Measurements from ENCODE around the gene AFM.

AFM gene

DNA sequence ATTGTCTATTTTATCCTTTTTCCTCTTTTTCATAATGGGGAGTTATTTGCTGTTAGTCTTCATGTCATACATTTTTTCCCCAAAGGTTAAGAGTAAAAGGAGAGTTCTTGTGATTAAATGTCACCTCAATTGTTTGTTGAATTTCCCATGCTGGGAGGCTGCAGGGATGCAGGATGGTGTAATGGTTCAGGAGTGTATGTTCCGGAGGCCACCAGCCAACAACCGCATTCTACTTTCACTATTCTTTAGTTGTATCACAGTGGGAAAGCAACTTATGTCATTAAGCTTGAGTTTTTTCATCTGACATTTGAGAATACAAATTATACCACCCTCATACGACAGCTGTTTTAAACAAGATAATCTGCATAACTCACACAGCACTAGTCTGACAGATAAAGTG lies 30.1 kb upstream of the AFM start:
- no peak for DNase-seq (ENCODE audit: low read depth in 2 of 2)

DNA sequence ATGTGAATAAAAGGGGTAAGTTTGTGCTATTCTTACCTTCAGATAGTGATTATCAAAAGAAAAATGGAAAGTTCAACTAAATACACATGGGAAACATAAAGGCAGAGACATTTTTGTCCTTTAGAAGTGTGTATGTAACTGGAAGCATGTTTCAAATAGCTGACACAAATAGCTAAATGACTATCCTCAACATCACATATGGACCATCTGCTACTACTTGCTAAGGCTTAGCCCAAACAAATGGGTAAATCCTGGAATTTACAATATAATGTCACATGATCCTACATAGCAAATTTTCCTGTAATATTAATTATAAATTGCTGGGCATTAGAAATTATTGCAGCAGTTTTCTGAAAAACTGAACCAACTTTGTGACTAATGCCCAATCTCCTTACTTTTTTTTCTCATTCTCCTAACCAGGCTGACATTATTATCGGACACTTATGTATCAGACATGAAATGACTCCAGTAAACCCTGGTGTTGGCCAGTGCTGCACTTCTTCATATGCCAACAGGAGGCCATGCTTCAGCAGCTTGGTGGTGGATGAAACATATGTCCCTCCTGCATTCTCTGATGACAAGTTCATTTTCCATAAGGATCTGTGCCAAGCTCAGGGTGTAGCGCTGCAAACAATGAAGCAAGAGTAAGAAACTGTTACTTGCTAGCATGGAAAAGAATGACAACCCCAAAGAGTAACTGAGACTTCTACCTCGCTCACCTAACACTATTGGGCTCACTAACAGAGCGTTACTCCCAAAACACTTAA lies 29.4 kb upstream of the AFM start:
- no peak for DNase-seq (ENCODE audit: low read depth in 2 of 2)

GRCh38 chr4:73452953-73453700 lies 28.4 kb upstream of the AFM start:
- no peak for DNase-seq (ENCODE audit: low read depth in 2 of 2)

DNA sequence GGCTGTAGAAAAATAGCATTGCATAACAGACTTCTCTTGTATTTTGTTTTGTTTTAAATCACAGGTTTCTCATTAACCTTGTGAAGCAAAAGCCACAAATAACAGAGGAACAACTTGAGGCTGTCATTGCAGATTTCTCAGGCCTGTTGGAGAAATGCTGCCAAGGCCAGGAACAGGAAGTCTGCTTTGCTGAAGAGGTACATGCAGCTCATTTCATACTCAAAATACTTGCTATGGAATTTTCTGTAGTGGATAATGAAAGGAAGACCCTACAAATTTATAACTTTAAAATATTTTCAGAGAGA lies 27.9 kb upstream of the AFM start:
- DNase-seq (ENCODE audit: low read depth in 2 of 2), result no peak

GRCh38 chr4:73454920-73455319 lies 26.6 kb upstream of the AFM start:
- DNase-seq (ENCODE audit: low read depth in 2 of 2), result no peak

DNA sequence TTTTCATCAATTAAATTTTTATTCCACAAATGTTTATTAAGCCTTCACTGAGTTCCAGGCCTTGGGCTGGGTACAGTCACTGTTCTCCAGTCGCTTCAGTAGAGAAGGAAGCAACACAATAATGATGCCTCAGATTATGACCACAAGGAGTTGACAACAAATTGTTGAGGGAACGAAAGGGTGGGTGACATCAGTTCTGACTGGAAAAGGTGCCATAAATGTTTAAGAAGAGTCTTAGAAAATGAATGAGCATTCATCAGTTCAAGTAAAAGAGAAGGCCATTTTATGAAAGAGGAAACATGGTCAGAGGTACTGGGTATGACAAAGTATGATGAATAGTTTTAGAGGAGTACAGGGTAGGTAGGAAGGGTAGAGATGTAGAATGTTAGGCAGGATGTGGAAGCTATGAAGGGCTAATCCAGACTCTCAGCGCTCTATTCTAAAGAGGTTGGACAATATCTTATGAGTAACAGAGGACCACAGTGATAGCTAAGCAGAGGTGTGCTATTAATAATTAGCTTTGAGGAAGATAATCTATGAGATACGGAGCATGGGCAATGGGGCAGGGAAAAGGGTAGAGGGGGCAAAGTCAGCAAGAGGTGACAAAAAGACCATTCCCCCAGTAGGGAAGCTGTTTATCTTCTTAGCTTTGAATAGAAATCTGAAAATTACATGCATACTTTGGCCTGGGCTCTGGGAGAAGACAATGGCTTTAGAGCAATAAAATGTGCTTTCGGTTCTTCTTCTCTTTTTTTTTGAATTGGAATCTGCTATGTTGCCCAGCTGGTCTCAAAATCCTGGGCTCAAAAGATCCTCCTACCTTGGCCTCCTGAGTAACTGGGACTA lies 25.1 kb upstream of the AFM start:
- DNase-seq (ENCODE audit: low read depth in 2 of 2), result no peak

DNA sequence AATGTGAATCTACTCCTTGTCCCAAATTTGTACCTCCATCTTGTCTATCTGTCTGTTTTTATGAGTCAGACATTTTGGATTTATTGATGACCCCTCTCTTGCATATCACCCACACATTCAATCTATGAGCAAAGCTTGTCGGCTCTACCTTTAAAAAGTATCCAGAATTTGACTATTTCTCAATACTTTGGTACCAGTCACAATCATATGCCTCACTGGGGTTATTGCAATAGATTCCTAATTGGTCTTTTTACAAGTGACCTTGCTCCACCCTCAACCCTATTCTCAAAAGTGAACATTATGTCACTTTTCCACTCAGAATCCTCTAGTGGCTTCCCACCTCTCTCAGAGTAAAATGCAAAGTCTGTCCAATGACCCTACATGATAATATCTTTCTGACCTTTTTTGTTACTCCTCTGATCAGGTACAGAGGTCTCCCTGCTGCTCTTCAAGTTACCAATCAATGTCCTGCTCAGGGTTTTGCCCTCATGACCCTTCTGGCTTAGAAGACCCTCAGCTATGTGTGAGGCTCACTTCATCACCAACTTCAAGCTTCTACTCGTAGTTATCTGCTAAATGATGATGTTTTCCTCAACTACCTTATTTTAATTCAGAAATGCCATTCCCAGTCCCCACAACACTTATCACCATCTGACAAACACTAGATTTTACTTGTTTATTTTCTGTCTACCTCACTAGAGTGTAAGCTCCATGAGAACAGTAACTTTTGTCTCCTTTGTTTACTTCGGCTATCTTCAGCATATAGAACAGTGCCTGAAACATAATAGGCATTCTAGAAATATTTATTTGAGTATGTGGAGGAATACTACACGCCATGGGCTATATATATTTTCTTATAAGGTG lies 23.1 kb upstream of the AFM start:
- no peak for DNase-seq (ENCODE audit: low read depth in 2 of 2)

- DNase-seq (ENCODE audit: low read depth in 2 of 2), result no peak
Observed at GRCh38 chr4:73459048-73459421, 22.5 kb upstream of the AFM start.

GRCh38 chr4:73460913-73461522 lies 20.5 kb upstream of the AFM start:
- no peak for DNase-seq (ENCODE audit: low read depth in 2 of 2)

DNA sequence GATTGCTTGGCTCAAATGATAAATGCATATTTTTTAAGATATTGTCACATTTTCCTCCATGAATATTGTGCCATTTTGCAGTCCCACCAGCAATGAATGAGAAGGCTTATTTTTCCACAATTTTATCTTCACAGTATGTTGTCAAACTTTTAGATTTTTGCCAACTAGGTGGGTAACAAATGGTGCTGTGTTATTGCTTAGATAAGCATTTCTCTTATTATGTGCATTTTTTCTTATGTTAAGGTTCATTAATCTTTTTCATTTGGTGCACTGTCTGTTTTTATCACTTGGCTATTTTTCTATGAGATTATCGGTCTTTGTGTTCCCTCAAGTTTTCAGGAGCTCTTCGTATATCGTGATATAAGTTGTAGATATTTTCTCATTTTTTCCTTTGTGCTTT lies 13.4 kb upstream of the AFM start:
- no peak for DNase-seq (ENCODE audit: low read depth in 2 of 2)

DNA sequence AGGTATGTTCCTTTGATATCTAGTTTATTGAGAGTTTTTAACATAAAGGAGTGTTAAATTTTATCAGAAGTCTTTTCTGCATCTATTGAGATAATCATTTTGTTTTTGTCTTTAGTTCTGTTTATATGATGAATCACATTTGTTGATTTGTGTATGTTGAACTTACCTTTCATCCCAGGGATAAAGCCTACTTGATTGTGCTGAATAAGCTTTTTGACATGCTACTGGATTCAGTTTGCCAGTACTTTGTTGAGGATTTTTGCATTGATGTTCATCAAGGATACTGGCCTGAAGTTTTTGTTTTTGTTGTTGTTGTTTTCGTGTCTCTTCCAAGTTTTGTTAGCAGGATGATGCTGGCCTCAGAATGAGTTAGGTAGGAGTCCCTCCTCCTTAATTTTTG lies 10.8 kb upstream of the AFM start:
- no peak for DNase-seq (ENCODE audit: low read depth in 2 of 2)

DNA sequence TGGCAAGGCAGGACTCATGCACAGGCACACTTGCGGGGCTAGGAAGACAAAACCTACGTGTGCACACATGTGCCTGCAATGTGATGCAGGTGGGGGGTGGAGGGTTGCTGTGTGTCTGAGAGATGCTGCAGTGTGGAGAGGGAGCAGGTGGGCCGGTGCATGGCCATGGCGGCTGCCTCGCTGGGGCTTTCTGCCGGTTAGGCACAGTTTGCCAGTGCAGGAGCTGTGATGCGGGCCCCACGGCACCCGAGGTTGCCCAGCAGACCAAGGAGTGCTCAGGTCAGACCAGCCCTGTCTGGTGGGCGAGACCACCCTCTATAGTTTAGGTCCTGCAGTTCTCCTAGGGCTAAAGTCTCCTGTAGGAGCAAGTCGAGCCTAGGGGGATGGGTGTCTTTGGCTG lies 4.4 kb upstream of the AFM start:
- DNase-seq (ENCODE audit: low read depth in 2 of 2), result no peak

DNA sequence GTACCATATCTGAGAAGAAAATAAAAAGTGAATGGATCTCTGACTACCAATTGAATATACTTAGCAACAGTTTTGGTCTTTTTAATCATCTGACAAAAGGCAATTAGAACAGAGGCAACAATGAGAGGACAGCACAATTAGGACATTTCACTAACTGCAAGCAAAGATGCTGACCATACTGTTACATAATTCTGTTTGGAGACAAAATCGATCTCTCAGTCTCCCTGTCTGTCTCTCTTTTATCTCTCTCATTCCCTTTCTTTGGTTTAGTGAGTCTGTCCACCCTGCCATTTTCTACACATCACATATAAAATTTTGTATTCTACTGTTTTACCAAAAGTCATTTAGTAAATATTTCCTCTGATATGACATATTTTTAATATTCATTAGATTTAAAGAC lies 2.2 kb upstream of the AFM start:
- no peak for DNase-seq (ENCODE audit: low read depth in 2 of 2)

GRCh38 chr4:73485085-73485484 lies 3.5 kb downstream of the AFM start:
- no peak for DNase-seq (ENCODE audit: low read depth in 2 of 2)

- no peak for DNase-seq (ENCODE audit: low read depth in 2 of 2)
Observed at GRCh38 chr4:73485596-73485995, 4.1 kb downstream of the AFM start.

DNA sequence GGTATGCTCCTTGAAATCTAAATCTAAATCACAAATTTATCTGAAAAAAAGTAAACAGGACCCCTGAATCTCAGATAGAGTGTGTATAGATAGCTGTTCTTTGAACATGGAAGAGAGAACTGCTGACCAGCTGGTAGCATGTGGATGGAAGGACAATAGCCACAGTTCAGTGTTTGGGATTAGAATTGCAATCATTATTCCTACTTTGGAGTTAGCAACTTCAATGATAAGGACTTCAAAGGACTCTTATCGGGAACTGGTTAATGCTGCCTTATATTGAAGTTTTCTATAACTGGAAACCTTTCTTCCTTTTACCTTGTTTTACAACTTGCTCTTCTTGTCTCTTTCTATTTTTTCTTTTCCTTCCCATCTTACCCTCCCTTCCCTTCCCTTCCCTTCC lies 5.0 kb downstream of the AFM start:
- no peak for DNase-seq (ENCODE audit: low read depth in 2 of 2)

- no peak for DNase-seq (ENCODE audit: low read depth in 2 of 2)
Observed at GRCh38 chr4:73487233-73487632, 5.7 kb downstream of the AFM start.

GRCh38 chr4:73499996-73500765 lies 18.6 kb downstream of the AFM start:
- DNase-seq (ENCODE audit: low read depth in 2 of 2), result no peak

- no peak for DNase-seq (ENCODE audit: low read depth in 2 of 2)
Observed at GRCh38 chr4:73501664-73502265, 20.2 kb downstream of the AFM start.

DNA sequence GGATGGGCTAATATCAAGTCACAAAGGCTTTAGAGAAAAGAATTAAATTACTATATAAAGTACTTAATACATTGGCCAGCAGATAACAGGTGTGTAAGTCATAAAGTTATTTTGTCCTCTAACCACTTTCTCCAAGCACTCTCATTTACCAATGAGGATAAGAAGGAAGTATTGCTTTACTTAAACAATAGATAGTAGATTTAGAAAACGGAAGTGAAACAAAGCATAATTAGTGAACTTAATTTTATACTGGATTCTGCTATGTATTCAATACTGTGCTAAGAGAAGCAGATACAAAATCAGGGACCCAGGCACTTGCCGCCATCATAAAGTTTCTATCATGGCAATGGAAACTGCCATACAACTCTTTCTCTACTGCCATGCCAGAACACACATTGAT lies 24.0 kb downstream of the AFM start:
- DNase-seq (ENCODE audit: low read depth in 2 of 2), result no peak

All from activated CD4-positive, alpha-beta T cell treated with anti-CD3 and anti-CD28 coated beads for 24 hours (primary cell).